NK-92 treated with Interleukin-12 subunit alpha and Interleukin-12 subunit beta, amount 100 ng/mL, for 24 hours (cell line): Measurements from ENCODE around the gene SHOC1.
"Not testable (repeated sequence)": the region's sequence is repeated elsewhere in the genome, so short reads cannot be mapped to it uniquely, and the experiment has no call there.

ENCODE experiments used
- DNase-seq: peaks from one replicate; lab custom pipeline; 2025; lab: John Stamatoyannopoulos, UW

SHOC1 gene

GRCh38 chr9:111794835-111795556, at the start of gene SHOC1:
TSS of gene SHOC1 (minus strand) at chr9:111794937. CDS start at chr9:111791418, 3,519 bp downstream.
- no peak for DNase-seq

GRCh38 chr9:111843971-111844370, 49.2 kb upstream of the SHOC1 start:
- DNase-seq = no peak

- DNase-seq = no peak
Observed at GRCh38 chr9:111842313-111842712, 47.6 kb upstream of the SHOC1 start.

GRCh38 chr9:111840442-111840841, 45.7 kb upstream of the SHOC1 start:
- DNase-seq = no peak

DNA sequence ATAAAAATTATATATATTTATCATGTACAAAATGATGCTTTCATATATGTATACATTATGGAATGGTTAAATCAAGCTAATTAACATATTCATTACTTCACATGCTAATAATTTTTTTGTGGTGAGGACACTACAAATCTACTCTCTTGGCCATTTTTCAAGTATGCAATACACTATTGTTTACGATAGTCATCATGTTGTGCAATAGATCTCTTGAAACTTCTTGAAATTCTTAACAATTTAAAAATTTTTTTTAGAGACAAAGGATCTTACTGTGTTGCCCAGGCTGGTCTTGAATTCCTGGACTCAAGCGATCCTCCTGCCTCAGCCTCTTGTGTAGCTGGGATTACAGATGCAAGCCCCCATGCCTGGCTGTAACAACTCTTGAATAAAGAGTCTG, 45.2 kb upstream of the SHOC1 start:
- no peak for DNase-seq

DNA sequence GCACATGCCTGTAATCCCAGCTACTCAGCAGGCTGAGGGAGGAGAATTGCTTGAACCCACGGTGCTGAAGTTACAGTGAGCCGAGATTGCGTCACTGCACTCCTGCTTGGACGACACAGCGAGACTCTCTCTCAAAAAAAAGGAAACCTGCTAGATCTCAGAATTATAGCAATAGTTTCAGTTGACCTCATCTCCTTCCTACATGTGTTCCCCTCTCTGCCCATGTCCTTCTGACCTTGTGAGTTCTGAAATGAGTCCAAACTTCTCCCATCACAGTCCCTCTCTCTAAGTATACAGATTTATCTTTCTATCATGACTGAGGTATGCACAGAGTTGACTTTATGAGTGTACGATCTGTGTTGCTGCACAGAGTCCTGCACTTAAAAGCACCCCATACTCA, 44.6 kb upstream of the SHOC1 start:
- DNase-seq = no peak

DNA sequence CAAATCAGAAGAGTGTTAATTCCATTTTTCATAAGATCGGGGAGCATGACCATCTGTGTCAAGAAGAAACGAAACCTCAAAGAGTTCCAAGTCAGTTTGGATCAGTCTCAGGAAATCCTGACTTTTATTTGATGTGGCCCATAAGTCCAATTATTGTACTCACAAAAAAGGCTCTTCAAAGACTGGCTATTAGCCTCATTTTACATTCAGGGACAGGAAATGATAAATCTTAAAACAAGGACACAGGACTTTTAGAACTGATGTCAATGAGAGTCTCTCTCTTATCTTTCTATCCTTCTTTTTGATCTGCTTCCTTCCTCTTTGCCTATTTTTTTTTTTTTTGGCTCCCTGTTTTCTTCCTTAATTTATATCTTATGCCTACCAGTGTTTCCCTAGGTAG, 43.7 kb upstream of the SHOC1 start:
- DNase-seq = no peak

- DNase-seq = no peak
Observed at GRCh38 chr9:111836311-111836710, 41.6 kb upstream of the SHOC1 start.

- no peak for DNase-seq
Observed at GRCh38 chr9:111833941-111834340, 39.2 kb upstream of the SHOC1 start.

GRCh38 chr9:111832449-111832848, 37.7 kb upstream of the SHOC1 start:
- no peak for DNase-seq

DNA sequence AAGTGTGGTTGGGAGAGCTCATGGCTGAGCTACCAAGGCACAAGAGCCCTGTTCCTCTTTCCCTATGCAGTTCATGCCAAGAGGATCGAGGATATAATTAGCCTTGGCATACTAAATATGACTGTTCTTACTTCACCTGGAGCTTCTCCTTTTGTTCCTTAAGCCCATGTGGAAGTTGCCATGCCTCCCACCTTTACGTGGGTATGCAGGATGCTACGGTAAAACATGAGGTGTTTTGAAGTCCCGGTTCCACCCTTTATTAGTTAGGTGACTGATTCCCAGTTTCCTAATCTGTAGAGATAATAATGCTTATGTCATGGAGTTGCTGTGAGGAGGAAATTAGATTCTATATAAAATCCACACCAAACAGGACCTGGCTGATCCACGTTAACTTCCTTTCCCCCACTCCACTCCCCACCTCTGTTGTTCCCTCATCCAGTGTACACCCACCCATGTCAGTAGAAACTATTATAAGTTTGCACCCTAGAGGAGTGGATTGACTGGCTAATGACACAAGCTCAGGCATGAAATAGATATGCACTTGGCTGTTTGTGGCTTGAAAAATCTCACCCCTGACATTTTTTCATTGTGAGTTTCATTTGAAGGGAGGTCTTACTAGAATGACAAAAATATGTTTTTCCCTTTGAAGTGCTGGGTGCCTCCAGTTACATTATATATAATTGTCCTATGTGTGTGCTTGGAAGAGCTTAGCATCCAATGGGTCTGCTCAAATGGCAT, 36.8 kb upstream of the SHOC1 start:
- no peak for DNase-seq

- no peak for DNase-seq
Observed at GRCh38 chr9:111828193-111828592, 33.5 kb upstream of the SHOC1 start.

DNA sequence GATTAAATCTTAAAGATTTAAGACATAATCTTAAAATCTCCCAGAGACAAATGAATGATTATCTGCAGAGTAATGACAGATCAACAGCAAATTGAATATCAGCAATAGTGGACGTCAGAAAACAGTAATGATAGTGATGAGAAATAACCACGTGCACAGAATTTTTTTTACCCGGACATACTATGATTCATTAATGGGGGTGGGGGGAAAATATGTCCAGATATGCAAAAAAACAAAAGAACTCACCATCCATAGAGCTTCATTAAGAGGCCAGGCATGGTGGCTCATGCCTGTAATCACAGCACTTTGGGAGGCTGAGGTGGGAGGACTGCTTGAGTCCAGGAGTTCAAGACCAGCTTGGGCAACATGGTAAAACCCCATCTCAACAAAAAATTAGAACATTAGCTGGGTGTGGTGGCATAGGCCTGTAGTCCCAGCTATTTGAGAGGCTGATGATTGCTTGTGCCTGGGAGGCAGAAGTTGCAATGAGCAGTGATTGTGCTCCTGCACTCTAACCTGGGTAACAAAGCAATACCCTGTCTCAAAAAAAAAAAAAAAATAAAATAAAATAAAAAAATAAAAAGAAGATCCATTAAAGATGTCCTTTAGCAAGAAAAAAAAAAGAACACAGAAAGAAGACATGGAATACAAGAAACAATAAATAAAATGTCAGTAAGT, 30.9 kb upstream of the SHOC1 start:
- no peak for DNase-seq

DNA sequence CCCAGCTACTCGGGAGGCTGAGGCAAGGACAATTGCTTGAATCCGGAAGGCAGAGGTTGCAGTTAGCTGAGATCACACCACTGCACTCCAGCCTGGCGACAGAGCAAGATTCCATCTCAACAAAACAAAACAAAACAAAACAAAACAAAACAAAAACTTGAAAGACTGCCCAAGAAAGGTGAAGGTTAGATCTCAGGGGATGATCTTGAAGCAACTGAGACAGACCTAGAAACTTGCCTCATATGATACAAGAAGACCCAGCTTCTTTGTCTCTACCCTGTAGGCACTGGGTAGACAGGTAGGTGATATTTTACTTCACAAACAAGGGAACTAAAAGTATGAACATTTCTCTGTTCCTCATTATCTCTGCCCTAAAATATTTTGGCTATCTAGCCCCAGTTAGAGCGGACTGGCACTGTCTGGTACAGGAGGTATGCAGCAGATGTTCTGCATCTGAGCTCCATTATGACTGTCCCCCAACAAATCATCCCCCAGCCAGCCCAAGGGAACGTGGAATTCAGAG, 26.3 kb upstream of the SHOC1 start:
- DNase-seq = no peak

- no peak for DNase-seq
Observed at GRCh38 chr9:111819360-111819759, 24.6 kb upstream of the SHOC1 start.

DNA sequence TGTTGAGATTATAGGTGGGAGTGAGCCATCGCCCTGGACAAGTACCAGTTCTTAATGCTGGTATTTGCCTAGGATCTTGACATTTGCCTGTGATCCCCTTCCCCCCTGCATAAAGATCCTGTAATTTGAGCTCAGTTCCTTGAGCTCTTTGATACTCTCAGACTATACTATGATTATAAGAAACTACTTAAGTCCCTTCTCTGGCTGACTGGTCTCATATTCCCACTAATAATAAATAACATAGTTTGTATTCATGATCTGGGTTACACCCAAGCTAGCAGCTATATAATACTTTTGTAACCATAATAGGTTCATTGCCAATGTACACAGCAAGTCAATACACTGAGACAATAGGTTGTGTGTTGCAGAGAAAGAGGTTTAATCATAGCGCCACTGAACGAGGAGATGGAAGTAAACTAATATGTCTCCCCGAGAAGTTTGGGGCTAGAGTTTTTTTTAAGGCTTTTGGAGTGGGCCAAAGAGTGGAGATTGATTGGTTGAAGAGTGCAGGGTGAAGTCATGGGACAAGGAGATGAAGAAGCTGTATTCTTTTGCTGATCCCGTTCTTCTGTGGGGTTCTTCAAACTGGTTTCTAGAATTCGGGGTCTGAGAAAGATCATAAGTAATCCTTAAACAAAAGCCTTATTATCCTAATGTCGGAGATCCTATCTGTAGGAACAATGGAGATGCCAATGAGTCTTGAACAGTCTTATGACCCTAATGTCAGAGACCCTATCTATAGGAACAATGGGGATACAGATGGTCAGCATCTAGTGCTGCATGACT, 20.7 kb upstream of the SHOC1 start:
- DNase-seq = no peak

- DNase-seq = no peak
Observed at GRCh38 chr9:111812337-111812736, 17.6 kb upstream of the SHOC1 start.

DNA sequence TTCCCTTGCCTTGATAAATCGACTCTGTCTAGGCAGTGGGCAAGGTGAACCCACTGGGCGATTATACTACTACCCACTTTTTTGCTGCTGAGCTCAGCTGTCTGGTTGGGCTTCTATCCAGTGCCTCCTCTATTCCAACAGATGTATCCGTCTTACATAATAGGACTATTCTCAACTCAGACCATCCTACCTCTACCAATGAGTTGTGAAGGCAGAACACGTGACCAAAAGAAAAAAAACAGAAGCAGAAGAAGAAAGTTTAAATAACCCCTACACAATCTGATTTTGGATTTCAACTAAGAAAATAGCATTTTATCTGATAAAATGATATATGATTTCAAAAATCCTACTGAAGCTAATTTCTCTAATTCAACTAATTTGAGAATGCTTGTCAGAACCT, 16.2 kb upstream of the SHOC1 start:
- no peak for DNase-seq

GRCh38 chr9:111810415-111810814, 15.7 kb upstream of the SHOC1 start:
- not testable (repeated sequence) for DNase-seq

DNA sequence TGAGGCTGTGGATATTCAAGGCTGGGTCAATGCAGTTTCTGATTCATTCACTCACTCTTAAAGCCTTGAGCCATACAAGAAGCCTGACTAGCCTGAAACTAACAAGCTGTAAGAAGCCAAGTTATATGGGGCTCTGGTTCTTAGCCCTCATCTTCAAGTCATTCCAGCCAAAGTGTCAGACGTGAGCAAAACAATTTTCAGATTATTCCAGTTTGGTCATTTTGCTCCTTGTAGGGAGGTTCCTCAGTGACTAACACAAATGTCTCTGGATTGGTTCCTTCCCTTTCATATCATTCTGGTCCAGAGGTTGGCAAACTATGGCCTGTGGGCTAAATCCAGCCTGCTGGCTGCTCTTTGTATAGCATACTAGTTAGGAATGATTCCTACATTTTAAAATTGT, 12.5 kb upstream of the SHOC1 start:
- DNase-seq = no peak

- no peak for DNase-seq
Observed at GRCh38 chr9:111806259-111806658, 11.5 kb upstream of the SHOC1 start.

GRCh38 chr9:111805830-111806241, 11.1 kb upstream of the SHOC1 start:
- no peak for DNase-seq
